HEK293T (cell line): ENCODE data around the gene GRIK1.

ENCODE experiments used
- ARNT ChIP-seq: fragments of 450-650 bp; IDR thresholded peaks from 2 replicates; pipeline ENCODE4 v1.6.1; 2017; ENCODE audit warnings: mild to moderate bottlenecking
- CTBP1 ChIP-seq: fragments of 450-650 bp; IDR thresholded peaks from 2 replicates; pipeline ENCODE4 v1.6.1; 2016; ENCODE audit warnings: borderline replicate concordance
- ELF4 ChIP-seq: fragments of 450-650 bp; IDR thresholded peaks from 2 replicates; pipeline ENCODE4 v1.6.1; 2017; ENCODE audit warnings: antibody characterized with exemption
- FOXM1 ChIP-seq: fragments of 450-650 bp; IDR thresholded peaks from 2 replicates; pipeline ENCODE4 v1.6.1; 2017; ENCODE audit warnings: mild to moderate bottlenecking, borderline replicate concordance
- HDGF ChIP-seq: fragments of 450-650 bp; IDR thresholded peaks from 2 replicates; pipeline ENCODE4 v1.6.1; 2017; ENCODE audit warnings: antibody characterized with exemption, borderline replicate concordance
- NFRKB ChIP-seq: fragments of 450-650 bp; IDR thresholded peaks from 2 replicates; pipeline ENCODE4 v1.6.1; 2016; ENCODE audit warnings: mild to moderate bottlenecking, moderate library complexity
- PKNOX1 ChIP-seq: fragments of 450-650 bp; IDR thresholded peaks from 2 replicates; pipeline ENCODE4 v1.6.1; 2016
- SP1 ChIP-seq: fragments of 450-650 bp; IDR thresholded peaks from 2 replicates; pipeline ENCODE4 v1.6.1; 2017
- TARDBP ChIP-seq: fragments of 450-650 bp; IDR thresholded peaks from 2 replicates; pipeline ENCODE4 v1.6.1; 2016
- ZNF384 ChIP-seq: fragments of 450-650 bp; IDR thresholded peaks from 2 replicates; pipeline ENCODE4 v1.6.1; 2016

GRCh38 chr21:29506214-29506613, 433.6 kb downstream of the GRIK1 start:
- TF ChIP-seq PKNOX1 = no peak
- no peak for TF ChIP-seq FOXM1
- TF ChIP-seq NFRKB = no peak
- TF ChIP-seq HDGF = no peak
- no peak for TF ChIP-seq TARDBP
- TF ChIP-seq SP1 = no peak
- TF ChIP-seq ZNF384 = no peak
- TF ChIP-seq ELF4 = no peak
- TF ChIP-seq ARNT = no peak
- TF ChIP-seq CTBP1 = no peak
